Islet of Langerhans (tissue), 1 donor: ENCODE measurements around the gene TPSAB1.
"Not testable (repeated sequence)": the region's sequence is repeated elsewhere in the genome, so short reads cannot be mapped to it uniquely, and the experiment has no call there.

ENCODE experiments used
- FAIRE-seq: peaks from one replicate; lab custom pipeline; 2011; peaks lifted over from hg19 to GRCh38; lab: Jason Lieb, UNC

TPSAB1 gene

GRCh38 chr16:1223355-1224214 is 16.9 kb upstream of the TPSAB1 start:
- FAIRE-seq = no peak

GRCh38 chr16:1224558-1224957 is 15.9 kb upstream of the TPSAB1 start:
- FAIRE-seq = no peak

- no peak for FAIRE-seq
Observed at GRCh38 chr16:1225051-1225451, 15.5 kb upstream of the TPSAB1 start, which contains the start of gene TPSG1. Gene TPSG1, minus strand, starts transcription at chr16:1225268. Its CDS starts 16 bp downstream, at chr16:1225252.

- not testable (repeated sequence) for FAIRE-seq
Observed at GRCh38 chr16:1225728-1226311, 14.7 kb upstream of the TPSAB1 start.

- not testable (repeated sequence) for FAIRE-seq
Observed at GRCh38 chr16:1226692-1227091, 13.8 kb upstream of the TPSAB1 start.

- FAIRE-seq = not testable (repeated sequence)
Observed at GRCh38 chr16:1228227-1228626, 12.3 kb upstream of the TPSAB1 start.

- not testable (repeated sequence) for FAIRE-seq
Observed at GRCh38 chr16:1229476-1229875, 11.0 kb upstream of the TPSAB1 start.

GRCh38 chr16:1230084-1230470 is 10.4 kb upstream of the TPSAB1 start, which contains the start of gene TPSB2:
Gene TPSB2, minus strand, starts transcription at chr16:1230184. Its CDS starts 233 bp downstream, at chr16:1229951.
- FAIRE-seq = not testable (repeated sequence)

GRCh38 chr16:1230471-1231212 is 9.9 kb upstream of the TPSAB1 start:
- not testable (repeated sequence) for FAIRE-seq

- not testable (repeated sequence) for FAIRE-seq
Observed at GRCh38 chr16:1231301-1231700, 9.2 kb upstream of the TPSAB1 start.

- FAIRE-seq = not testable (repeated sequence)
Observed at GRCh38 chr16:1232049-1232748, 8.3 kb upstream of the TPSAB1 start.

GRCh38 chr16:1236659-1237058 is 3.8 kb upstream of the TPSAB1 start:
- FAIRE-seq = not testable (repeated sequence)

- no peak for FAIRE-seq
Observed at GRCh38 chr16:1237990-1238389, 2.5 kb upstream of the TPSAB1 start.

GRCh38 chr16:1238909-1239308 is 1.6 kb upstream of the TPSAB1 start:
- FAIRE-seq = not testable (repeated sequence)

- not testable (repeated sequence) for FAIRE-seq
Observed at GRCh38 chr16:1239575-1239974, 930 bp upstream of the TPSAB1 start.

GRCh38 chr16:1241081-1241480 is 576 bp downstream of the TPSAB1 start:
- FAIRE-seq = not testable (repeated sequence)

GRCh38 chr16:1243363-1243762 is 2.9 kb downstream of the TPSAB1 start:
- FAIRE-seq = not testable (repeated sequence)

- FAIRE-seq = not testable (repeated sequence)
Observed at GRCh38 chr16:1243907-1244850, 3.7 kb downstream of the TPSAB1 start.

- FAIRE-seq = no peak
Observed at GRCh38 chr16:1244881-1245280, 4.4 kb downstream of the TPSAB1 start.

- FAIRE-seq = no peak
Observed at GRCh38 chr16:1245452-1246020, 5.0 kb downstream of the TPSAB1 start.
